GM19455 (cell line): ENCODE data around the gene ANKS6.
A peak's percentile ranks its signal among the peaks of the same experiment; 100 is the strongest.

ENCODE experiments used
- ATAC-seq: cut with Tn5 transposase; IDR thresholded peaks from one replicate; pipeline ENCODE4 v1.9.1; 2021; ENCODE audit not compliant: unreplicated experiment

Gene ANKS6

DNA sequence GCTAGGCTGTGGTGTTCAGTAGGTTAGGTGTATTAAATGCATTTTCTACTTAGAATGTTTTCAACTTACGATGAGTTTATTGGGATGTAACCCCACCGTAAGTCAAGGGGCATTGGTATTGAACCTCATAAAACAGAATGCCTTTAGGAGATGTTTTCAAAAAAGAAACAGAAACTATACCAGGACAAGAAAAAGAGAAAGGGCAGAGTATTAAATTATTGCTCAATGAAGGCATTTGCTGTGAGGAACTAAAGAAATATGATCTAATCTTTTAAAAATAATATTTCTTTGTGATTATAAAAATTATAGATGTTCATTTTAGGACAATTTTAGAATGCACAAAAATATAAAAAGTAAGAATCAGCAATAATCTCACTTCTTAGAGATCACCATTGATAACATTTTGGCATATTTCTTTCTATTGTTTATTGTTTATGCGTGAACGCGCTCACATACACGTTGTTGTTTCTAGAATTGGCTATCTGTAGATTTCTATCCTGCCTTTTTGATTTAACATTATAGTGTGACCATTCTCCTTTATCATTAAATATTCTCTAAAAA lies 19.1 kb upstream of the ANKS6 start:
- ATAC-seq = no peak

DNA sequence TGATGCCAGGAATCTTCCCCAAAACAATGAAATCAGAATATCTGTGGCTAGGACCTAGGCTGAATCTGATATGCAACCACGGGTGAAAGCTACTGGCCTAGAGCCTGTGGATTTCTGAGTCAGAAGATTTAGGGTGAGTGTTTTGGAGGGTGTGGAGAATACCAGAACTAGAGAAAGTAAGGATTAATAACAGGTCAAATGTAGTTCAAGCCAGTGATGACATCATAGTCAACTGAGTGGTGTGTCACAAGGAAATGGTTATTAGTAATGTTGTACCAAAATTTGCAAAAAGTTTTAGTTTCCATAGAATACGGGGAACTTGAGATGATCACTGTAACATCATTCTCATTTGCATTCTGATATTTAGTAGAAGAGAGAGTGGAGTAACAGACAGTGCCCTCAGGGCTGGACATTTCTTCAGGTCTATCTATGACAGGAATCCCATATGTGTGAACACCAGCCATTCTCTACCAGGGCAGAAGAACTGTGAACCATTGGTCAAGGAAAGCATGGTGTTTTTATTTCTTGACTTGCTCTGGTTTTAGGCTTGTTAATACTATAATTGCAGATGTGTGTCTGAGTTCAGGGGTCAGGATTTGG lies 14.8 kb upstream of the ANKS6 start:
- ATAC-seq = no peak

DNA sequence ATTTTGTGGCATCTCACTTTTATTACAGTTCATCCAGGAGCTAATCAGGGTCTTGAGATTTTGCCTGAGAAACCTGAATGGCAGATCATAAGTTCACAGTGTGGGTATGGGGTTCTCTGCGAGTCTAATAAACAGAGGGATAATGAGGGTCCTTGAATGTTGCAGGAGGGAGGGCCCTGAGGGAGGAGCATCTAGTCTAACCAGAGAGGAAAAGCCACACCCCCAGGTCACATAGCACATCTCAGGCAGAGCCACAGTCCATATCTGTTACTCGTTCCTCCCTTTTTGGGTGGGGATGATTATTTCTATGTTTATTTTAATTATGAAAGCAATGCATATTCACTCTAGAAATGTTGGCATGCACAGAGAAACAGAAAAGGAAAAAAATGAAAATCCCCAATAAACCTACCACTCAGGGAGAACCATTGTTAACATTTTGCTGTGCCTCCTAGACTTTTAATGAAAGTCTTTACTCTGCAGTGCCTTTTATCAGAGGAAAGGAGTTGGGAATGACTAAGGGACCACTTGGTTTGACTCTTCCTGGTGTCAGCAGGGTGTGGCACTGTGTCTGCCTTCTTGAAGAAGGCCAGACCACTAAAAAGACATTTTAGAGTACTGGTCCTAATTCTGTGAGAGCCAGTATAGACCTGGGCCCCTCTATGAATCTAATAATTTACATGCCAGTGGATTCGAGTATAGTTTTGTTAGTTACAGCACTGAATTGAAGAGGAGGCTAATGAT lies 13.9 kb upstream of the ANKS6 start:
- no peak for ATAC-seq

DNA sequence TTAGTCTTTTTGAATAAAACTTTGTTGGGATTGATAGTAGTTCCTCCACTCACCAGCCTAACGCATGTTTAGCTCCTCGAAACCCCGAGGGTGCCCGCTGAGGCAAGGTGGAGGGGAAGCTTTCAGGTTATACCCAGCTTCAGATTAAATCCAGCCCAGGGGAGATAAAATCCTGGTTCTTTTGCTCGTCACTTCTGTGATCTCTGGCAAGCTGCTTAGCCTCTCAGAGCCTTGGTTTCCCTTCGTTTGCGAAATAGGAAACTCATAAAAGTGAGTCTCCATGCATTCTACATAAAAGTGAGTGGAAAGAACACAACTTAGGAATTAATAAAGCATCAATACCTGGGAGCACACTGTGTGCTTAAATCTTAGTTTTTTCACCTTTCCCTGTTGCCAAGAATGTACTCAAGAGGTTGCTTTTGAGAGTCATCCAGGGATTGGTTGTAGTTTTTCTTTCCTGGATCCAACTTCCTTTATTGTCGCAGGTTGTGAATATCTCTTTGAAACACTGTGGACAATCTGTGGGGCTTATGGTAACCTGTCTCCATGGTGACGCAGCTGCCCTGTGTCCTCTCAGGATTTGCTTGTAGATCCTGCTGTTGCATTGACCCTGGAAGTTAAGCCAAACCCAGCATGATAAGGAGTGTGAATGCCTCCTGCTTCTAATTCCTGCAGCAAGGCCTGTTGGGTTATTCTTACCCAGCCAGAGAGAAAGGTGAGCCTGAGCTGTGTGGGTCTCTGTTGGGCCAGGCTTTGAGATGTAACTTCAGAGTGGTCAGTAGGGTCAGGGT lies 13.2 kb upstream of the ANKS6 start:
- no peak for ATAC-seq

DNA sequence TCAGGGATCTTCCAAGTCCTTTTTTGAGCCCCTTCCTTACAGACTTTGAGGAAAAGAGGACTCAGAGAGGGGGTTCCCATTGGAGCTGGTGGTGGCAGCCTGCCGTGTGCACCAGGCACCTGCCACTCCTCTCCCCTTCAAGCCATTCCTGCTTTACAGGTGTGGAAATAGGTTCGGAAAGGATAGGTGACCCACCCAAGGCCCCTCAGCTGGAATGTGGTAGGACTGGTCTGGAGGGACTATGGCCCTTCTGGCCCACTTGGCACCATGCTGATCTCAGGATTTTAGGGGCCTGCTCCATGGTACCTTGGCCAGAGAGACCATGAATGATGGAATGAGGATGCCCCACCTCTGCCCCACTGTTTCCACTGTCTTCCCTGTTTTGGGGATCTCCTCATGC lies 12.5 kb upstream of the ANKS6 start:
- no peak for ATAC-seq

DNA sequence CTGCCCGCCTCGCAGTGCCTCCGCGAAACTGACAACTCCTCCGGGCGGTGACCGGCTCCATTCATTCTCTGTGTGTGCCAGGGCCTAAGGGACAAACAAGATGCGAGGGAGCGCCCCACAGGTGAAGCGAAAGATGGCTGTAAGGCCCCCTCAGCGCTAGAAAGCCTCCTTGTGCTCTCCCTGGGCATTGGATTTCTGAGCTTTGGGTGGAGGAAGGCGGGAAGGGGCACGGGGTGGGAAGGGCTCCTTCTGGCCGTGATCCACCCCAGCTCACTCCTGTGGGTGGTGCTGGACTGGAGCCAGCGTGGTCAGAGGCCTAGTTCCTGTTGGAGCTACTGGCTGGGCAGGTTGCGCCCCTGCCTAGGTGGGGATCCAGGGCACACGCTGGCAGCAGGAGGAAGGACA lies 12.1 kb upstream of the ANKS6 start:
- no peak for ATAC-seq

DNA sequence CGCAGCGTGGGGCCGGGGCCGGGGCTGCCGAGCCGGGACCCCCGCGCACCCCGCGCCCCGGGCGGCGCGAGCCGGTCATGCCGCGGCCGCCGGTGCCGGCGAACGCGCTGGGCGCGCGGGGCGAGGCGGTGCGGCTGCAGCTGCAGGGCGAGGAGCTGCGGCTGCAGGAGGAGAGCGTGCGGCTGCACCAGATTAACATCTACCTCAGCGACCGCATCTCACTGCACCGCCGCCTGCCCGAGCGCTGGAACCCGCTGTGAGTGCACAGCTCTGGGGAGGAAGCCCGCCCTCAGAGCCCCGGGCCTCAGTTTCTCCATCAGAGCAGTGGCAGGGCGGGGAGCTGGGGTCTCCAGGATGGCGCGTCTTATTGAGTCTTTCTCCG lies 11.4 kb upstream of the ANKS6 start:
- peak; percentile 35 for ATAC-seq

DNA sequence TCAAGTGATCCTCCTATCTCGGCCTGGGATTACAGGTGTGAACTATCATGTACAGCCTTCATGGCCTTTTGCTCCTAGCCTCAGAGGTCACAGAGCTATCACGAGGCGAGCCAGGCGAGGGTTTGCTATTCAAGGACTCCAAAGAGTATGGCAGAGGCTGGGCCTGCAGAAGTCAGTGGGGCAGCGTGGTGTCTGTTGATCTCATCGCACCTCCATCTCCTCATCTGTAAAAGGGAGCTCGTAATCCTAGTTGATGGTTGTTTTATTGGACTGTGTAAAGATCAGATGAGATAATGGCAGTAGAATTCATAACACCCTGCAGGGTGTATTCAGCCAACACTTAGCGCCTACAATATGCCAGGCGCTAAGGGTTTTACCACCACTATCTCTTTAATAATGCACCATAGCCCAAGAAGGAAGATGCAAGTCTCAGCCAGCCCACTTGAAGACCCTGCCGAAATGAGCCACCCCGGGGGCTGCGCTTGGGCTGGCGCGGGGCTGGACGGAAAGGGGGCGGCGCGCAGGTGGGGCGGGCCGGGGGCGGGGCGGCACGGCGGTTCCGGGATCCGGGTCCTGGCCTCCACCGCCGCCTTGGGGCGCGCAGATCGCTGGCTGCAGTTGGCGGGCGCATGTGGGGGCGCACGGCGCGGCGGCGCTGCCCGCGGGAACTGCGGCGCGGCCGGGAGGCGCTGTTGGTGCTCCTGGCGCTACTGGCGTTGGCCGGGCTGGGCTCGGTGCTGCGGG lies 10.9 kb upstream of the ANKS6 start, which contains the start of gene GALNT12:
Gene GALNT12 (plus strand): TSS at position 601 of the 744 bp plus-strand sequence. CDS start 29 bp downstream, at position 630.
- peak; percentile 63 for ATAC-seq

DNA sequence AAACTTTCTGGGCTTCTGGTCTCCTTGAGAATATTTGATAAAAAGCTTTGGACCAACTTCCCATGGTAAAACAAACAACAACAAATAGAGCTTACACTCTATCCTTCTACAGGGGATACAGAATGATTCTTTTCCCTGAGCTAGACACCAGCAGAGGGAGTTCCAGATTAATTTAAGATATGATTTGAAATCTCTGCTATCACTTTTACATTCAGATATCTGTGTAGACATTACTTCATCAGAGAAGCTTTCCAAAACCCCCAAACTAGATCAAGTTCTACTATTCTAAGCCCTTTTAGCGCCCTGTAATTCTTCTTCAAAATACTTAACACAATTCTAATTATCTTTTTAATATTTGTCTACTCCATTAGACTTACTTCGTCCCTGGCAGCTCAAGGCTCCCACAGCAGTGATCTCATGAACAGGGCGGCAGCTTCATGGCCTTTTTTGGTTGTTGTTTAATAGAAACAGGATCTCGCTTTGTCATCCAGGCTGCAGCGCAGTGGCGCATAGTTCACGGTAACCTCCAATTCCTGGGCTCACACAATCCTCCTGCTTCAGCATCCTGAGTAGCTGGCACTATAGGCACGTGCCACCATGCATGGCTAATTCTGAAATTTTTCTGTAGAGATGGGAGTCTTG lies 10.2 kb upstream of the ANKS6 start:
- no peak for ATAC-seq

DNA sequence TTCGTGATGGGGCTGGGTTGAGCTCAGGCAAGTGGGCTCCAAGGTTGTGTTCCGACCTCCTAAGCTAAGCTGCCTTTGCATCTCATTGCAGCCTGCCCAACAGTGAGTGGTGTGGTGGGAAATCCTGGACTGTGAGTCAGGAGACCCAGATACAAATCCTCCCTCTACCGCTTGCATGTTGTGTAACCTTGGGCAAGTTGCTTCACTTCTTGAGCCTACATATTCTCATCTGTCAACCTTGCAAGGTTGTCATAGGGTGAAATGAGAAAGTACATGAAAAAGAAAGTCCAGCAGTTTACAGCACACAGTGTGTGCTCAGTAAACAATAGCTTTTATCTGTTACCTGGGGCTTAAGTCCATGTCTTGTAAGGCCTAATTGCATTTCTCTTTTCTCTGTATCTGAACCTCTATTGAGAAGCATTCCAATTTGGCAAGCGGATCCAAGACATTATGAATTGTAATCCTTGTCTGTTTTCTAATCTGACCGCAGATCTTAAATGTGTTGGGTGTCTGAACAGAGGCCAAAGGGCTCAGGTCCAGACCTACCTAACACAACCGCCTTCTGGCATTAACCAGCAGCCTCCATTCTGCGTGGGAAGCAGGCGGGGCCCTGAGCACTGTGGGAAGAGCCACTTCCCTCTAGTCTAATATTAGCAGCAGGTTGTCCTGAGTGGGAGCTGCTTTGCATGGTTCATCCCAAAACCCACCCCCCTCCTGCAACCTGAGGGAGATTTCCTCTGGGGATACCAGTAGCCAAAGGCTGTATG lies 9.3 kb upstream of the ANKS6 start:
- no peak for ATAC-seq

DNA sequence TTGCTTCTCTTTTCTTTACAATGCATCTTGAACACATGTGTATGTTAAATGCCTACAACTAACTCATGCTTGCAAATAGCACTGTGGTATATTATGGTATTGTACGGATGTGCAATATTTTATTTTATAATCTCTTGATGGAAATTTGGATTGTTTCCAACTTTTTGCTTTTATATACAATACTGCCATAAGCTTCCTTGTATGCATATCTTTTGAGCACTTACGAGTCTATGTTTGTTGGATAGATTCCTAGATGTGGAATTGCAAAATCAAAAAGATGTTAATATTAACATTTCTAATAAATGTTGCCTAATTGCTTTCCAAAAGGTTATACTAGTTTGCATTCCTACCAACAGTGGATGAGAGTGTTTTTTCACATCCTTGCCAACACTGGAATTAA lies 7.7 kb upstream of the ANKS6 start:
- no peak for ATAC-seq

DNA sequence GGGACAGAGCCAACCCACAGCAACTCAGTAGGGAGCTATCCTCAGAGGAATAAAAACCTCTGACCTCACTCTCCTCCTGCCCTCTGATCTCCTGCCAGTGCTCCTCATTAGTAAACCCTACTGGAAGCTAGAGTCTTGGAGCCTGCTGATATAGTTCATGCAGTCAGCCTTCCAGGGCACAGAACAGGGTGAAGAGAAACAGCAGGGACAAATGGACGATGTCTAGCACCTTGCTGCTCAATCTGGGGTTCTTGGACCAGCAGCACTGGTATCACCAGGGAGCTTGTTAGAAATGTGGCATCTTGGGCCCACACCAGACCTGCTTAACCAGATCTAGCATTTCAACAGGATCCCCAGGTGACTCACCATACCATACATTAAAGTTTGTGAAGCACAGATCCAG lies 5.6 kb upstream of the ANKS6 start:
- no peak for ATAC-seq

DNA sequence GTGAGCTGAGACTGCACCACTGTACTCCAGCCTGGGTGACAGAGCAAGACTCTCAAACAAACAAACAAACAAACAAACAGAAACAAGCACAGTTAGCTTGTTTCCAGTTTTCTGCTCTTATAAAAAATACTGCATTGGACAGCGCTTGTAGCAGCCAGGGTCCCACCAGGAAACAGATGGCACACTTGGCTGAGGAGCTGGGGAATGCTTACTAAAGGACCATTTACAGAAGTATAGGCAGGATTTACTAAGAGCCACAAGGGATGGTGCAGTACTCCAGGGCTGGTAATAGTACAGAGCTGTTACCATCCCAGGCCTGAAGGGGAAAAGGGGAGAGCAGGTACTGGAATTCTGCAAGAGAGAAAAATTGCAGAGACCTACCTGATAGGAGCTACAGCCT lies 5.2 kb upstream of the ANKS6 start:
- no peak for ATAC-seq

DNA sequence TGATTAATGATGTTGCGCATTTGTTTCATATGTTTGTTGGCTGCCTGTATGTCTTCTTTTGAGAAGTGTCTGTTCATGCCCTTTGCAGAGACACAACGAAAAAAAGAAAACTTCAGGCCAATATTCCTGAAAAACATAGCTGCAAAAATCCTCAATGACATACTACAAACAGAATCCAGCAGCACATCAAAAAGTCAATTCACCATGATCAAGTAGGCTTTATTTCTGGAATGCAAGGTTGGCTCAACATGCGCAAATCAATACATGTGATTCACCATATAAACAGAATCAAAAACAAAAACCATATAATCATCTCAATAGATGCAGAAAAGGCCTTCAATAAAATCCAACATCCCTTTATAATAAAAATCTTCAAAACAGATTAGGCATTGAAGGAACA lies 1.9 kb upstream of the ANKS6 start:
- ATAC-seq = no peak

DNA sequence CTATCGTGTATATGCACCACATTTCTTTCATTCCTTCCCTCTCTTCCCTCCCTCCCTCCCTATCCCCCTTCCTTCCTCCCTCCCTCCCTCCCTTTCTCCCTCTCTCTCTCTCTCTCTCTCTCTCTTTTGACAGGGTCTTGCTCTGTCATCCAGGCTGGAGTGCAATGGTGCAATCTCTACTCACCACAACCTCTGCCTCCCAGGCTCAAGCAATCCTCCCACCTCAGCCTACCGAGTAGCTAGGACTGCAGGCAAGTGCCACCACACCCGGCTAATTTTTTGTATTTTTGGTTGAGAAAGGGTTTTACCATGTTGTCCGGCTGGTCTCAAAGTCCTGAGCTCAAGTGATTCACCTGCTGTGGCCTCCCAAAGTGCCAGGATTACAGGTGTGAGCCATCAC lies 1.1 kb upstream of the ANKS6 start:
- no peak for ATAC-seq

DNA sequence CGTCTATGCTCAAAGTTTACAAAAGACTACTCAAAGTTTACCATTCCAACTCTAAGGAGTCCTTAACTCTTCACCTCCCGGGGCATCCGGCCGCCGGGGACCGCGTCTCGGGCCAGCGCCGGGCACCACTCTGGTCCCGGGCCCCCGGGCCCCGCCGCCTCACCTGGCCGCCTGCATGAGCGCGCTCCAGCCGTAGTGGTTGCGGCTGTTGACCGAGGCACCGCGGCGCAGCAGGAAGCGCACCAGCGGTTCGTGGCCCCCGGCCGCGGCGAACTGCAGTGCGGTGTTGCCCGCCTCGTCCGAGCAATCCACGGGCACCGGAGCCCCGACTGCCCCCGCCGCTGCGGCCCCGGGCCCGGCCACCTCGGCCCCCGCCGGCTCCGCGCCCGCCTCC lies 388 bp downstream of the ANKS6 start:
- peak; percentile 48 for ATAC-seq

DNA sequence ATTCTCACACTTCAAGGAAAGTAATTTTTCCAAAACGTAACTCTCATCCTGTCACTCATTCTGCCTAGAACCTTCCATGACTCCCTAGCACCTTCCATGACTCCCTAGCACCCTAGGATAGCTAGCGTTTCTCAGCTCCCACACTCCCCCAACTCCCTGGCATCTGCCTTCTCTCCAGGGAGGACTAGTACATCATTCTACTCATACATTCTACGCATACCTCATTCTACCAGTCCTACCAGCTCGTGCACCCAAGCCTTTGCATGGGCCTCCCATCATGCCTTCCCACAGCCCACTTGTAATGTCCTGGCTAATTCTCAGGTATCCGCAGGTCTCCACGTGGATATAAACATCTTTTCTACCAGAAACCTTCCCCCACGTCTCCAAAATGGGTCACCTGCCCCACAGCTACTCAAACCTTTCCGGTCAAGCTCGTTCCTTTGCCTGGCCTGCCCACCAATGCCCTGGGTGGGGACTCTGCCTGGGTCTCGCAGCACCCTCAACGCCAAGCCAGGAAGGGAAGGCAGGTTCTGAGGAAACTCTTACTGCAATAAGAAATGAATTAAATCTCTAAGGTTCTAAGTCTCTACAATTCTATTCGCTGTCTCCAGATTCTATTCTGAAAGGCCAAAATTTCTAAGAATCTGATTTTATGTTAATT lies 930 bp downstream of the ANKS6 start:
- ATAC-seq = no peak

DNA sequence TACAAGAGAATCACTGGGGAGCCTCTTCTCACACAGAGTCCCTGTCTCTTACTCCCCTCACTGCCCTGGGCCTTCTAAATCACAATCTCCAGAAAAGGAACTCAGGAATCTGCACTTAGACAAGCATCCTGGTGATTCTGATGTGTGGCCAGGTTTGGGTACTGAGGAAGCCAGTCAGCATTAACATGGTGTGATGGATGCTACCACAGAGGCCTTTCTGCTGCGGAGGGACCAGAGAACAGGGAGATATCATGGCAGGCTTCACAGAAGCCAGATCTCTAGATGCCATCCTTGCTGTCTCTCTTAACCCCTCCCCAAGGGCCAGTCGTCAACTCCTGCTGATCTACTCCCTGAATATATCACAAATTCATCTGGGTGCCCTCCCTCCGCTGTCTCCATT lies 1.6 kb downstream of the ANKS6 start:
- ATAC-seq = no peak

DNA sequence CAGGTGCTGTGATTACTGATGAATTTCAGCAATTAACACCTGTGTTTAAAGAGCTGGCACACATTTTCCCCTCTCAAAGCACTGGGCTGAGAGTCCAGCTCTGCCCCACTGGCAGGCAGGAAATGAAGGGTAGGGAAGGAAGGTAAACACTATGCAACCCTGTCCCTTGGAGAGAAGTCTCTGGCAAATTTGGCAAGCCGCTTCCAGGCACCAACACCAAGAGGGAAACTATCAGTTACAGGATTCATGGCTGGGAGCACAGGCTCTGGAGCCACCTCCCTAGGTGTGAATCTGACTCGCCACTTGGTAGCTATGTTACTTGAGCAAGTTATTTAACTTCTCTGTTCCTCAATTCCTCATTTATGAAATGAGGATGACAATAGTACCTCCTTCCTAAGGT lies 3.3 kb downstream of the ANKS6 start:
- ATAC-seq = no peak
